GM12891 (cell line): ENCODE measurements around the gene IWS1.

Source experiments
- PAX5 ChIP-seq: IDR thresholded peaks from 2 replicates; pipeline ENCODE4 v1.6.1; 2011; ENCODE audit warnings: low read length, moderate library complexity, mild to moderate bottlenecking; ENCODE audit not compliant: insufficient read depth, severe bottlenecking
- POLR2A ChIP-seq: IDR thresholded peaks from 2 replicates; pipeline ENCODE4 v1.6.1; 2011; ENCODE audit warnings: low read depth, low read length, control low read depth
- POLR2AphosphoS5 ChIP-seq: IDR thresholded peaks from 2 replicates; pipeline ENCODE4 v1.6.1; 2011; ENCODE audit warnings: low read depth, low read length, control low read depth
- POU2F2 ChIP-seq: IDR thresholded peaks from 2 replicates; pipeline ENCODE4 v1.6.1; 2011; ENCODE audit warnings: low read depth, mild to moderate bottlenecking, control low read depth, low read length, moderate library complexity
- SPI1 ChIP-seq: IDR thresholded peaks from 2 replicates; pipeline ENCODE4 v1.6.1; 2011; ENCODE audit warnings: low read depth, low read length, control low read depth
- TAF1 ChIP-seq: IDR thresholded peaks from 2 replicates; pipeline ENCODE4 v1.6.1; 2011; ENCODE audit warnings: low read depth, low read length, control low read depth

DNA sequence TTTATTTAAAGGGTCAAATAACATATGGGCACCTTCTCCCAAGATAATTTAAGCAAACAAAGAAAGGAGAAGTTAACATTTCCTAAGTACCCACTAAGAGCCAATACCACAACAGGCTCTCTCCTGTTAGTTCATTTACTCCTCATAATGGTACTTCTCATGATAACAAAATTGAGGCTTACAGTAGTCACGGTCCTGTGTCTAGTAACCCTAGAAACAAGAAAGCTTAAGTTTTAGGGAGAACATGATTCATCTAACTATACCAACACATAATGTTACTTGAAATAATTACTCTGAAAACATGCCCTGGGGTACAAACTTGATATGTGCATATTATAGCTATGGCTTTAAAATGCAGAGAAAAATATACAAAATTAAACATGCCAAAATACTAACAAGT lies 19.8 kb downstream of the IWS1 start:
- TF ChIP-seq POLR2A, result no peak
- TF ChIP-seq POLR2AphosphoS5, result no peak
- no peak for TF ChIP-seq TAF1
- no peak for TF ChIP-seq POU2F2
- no peak for TF ChIP-seq SPI1
- TF ChIP-seq PAX5, result no peak
